Measurements from ENCODE around the gene NEU3.

DNA sequence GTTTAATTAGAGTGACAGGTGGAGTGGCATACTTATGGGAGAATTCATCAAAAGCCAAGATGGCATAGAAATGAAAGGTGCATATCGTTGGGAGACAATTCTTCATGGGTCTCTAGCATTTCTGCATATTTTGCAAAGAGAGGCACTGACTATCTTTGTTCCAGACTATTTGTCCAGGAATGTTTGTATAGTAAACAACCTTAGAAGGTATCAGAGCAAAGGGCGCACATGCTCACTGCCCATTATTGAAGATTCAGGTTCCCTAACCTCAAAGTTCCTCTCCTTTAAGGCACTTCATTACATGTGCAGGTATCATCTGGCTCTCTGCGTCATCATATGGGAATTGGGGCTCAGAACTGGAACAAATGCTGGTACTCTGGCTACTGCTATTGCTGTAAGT, 4.7 kb upstream of the NEU3 start:
- TF ChIP-seq, protein P1, sequence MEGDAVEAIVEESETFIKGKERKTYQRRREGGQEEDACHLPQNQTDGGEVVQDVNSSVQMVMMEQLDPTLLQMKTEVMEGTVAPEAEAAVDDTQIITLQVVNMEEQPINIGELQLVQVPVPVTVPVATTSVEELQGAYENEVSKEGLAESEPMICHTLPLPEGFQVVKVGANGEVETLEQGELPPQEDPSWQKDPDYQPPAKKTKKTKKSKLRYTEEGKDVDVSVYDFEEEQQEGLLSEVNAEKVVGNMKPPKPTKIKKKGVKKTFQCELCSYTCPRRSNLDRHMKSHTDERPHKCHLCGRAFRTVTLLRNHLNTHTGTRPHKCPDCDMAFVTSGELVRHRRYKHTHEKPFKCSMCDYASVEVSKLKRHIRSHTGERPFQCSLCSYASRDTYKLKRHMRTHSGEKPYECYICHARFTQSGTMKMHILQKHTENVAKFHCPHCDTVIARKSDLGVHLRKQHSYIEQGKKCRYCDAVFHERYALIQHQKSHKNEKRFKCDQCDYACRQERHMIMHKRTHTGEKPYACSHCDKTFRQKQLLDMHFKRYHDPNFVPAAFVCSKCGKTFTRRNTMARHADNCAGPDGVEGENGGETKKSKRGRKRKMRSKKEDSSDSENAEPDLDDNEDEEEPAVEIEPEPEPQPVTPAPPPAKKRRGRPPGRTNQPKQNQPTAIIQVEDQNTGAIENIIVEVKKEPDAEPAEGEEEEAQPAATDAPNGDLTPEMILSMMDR (IDR thresholded peaks at IDR 0.05), result no peak
- TF ChIP-seq POLR2A (IDR thresholded peaks at IDR 0.05), result no peak
- no peak for TF ChIP-seq POLR2AphosphoS5 (IDR thresholded peaks at IDR 0.05)
- TF ChIP-seq EP300 (IDR thresholded peaks at IDR 0.05), result no peak

Measured in upper lobe of left lung (tissue), 4 donors.